RWPE2 (cell line): ENCODE data around the gene SOST.

ENCODE experiments used
- ATAC-seq: fragments of 200-7000 bp; cut with Tn5 transposase; 3 replicates; pipeline ENCODE4 v1.9.1; 2021; ENCODE audit warnings: low read depth
- DNase-seq: peaks from one replicate; pipeline ENCODE4 v3.0.0-alpha.2; 2020; ENCODE audit warnings: low spot score
- H3K27ac ChIP-seq: fragments of 450-650 bp; 2 replicates; pipeline ENCODE4 v1.5.1; 2017; ENCODE audit warnings: mild to moderate bottlenecking; ENCODE audit not compliant: poor library complexity, severe bottlenecking
- H3K27me3 ChIP-seq: fragments of 250-450 bp; sonication (Bioruptor Pico); 2 replicates; pipeline ENCODE4 v1.5.1; 2021; ENCODE audit warnings: mild to moderate bottlenecking, moderate library complexity; ENCODE audit not compliant: insufficient read depth, poor library complexity, severe bottlenecking
- H3K36me3 ChIP-seq: fragments of 250-450 bp; sonication (Bioruptor Pico); 2 replicates; pipeline ENCODE4 v1.5.1; 2020; ENCODE audit warnings: low read depth, mild to moderate bottlenecking, moderate library complexity
- H3K4me1 ChIP-seq: fragments of 250-450 bp; sonication (Bioruptor Pico); 2 replicates; pipeline ENCODE4 v1.5.1; 2021; ENCODE audit warnings: mild to moderate bottlenecking, moderate library complexity; ENCODE audit not compliant: insufficient read depth, poor library complexity, severe bottlenecking
- H3K4me3 ChIP-seq: fragments of 250-450 bp; sonication (Bioruptor Pico); 2 replicates; pipeline ENCODE4 v1.5.1; 2021; ENCODE audit warnings: mild to moderate bottlenecking, moderate library complexity; ENCODE audit not compliant: severe bottlenecking
- H3K9me3 ChIP-seq: fragments of 250-450 bp; sonication (Bioruptor Pico); 2 replicates; pipeline ENCODE4 v1.5.1; 2021; ENCODE audit warnings: mild to moderate bottlenecking, moderate library complexity; ENCODE audit not compliant: severe bottlenecking
- TF ChIP-seq, protein P1 (sequence below): fragments of 450-650 bp; IDR thresholded peaks from one replicate; pipeline ENCODE4 v1.5.1; 2017; ENCODE audit warnings: mild to moderate bottlenecking, moderate library complexity; ENCODE audit not compliant: poor library complexity, severe bottlenecking

SOST gene

GRCh38 chr17:43782913-43783680, 24.5 kb upstream of the SOST start:
- H3K27me3 ChIP-seq: no peaks in the 10 kb centered on the region
- no peak overlapping the region for H3K4me3 ChIP-seq
- DNase-seq (no peak), ATAC-seq (no peak)
- no peak overlapping the region for H3K27ac ChIP-seq
- TF ChIP-seq, protein P1, sequence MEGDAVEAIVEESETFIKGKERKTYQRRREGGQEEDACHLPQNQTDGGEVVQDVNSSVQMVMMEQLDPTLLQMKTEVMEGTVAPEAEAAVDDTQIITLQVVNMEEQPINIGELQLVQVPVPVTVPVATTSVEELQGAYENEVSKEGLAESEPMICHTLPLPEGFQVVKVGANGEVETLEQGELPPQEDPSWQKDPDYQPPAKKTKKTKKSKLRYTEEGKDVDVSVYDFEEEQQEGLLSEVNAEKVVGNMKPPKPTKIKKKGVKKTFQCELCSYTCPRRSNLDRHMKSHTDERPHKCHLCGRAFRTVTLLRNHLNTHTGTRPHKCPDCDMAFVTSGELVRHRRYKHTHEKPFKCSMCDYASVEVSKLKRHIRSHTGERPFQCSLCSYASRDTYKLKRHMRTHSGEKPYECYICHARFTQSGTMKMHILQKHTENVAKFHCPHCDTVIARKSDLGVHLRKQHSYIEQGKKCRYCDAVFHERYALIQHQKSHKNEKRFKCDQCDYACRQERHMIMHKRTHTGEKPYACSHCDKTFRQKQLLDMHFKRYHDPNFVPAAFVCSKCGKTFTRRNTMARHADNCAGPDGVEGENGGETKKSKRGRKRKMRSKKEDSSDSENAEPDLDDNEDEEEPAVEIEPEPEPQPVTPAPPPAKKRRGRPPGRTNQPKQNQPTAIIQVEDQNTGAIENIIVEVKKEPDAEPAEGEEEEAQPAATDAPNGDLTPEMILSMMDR: no peak
- H3K9me3 ChIP-seq: no peaks in the 10 kb centered on the region
- H3K36me3 ChIP-seq: no peaks in the 10 kb centered on the region
- H3K4me1 ChIP-seq: peaks cover 10% of the 10 kb centered on the region

- DNase-seq (no peak), ATAC-seq (no peak)
- no peak within 1 kb of the TSS for H3K27ac ChIP-seq
- peaks cover 14% of the 10 kb centered on the region for H3K4me1 ChIP-seq
- TF ChIP-seq, protein P1: no peak
- H3K9me3 ChIP-seq: no peaks in the 10 kb centered on the region
- no peaks in the 10 kb centered on the region for H3K27me3 ChIP-seq
- H3K36me3 ChIP-seq: peaks cover 27% of the 10 kb centered on the region
- H3K4me3 ChIP-seq: peak within 1 kb of the TSS; percentile 94
Observed at GRCh38 chr17:43780135-43780534, 21.5 kb upstream of the SOST start, which contains the start of gene CFAP97D1. CFAP97D1 (plus strand) TSS chr17:43780435; CDS start chr17:43780463, 28 bp downstream.

DNA sequence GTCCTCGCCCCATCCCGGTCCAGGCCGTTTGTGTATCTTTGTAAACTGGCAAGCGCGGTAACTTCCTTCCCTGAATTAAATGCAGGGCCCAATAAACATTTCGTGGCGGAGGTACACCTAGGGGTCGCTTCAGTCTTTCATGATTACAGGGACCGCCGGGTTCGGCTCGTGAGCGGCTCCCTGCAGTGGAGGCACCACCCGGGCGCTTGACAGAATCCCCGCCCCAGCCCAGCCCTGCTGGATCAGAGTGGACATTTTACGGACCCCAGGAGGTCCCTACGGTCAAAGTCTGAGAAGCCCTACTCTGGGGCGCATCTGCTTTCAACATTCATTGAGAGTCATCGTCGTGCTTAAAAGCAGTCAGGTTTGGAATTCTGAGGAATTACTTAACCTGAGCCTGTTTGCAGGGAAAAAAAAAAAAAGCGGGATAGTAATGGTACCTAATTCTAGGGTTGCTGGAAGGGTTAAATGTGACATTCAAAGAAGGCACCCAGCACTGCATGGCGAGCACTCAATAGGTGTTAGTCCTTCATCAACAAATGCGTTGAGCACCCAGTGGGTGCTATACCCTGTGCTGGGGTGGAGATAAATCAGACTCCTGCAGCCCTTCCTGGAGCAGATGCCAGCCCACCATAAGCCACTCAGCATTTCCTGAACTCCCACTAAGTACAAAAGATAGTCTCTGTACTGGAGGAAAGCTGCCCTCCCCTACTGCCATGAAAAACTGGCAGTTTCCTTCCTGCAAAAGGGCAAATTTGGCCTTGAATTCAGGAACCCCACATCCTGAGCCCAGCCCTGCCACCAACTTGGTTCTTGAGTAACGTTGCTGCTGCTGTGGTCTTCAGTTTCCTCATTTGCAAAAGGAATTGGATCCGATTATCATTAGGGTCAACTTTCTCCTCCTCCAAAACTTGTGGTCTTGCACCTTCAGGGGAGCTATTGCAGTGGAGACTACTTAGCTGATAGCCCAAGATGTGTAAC, 20.8 kb upstream of the SOST start:
- H3K27ac ChIP-seq: peak overlapping the region; percentile 66
- H3K4me1 ChIP-seq: peaks cover 13% of the 10 kb centered on the region
- H3K36me3 ChIP-seq: peaks cover 34% of the 10 kb centered on the region
- ATAC-seq (peak; percentile 39), DNase-seq (no peak)
- no peaks in the 10 kb centered on the region for H3K27me3 ChIP-seq
- TF ChIP-seq, protein P1: peak; percentile 31
- no peaks in the 10 kb centered on the region for H3K9me3 ChIP-seq
- peak overlapping the region; percentile 94 for H3K4me3 ChIP-seq

DNA sequence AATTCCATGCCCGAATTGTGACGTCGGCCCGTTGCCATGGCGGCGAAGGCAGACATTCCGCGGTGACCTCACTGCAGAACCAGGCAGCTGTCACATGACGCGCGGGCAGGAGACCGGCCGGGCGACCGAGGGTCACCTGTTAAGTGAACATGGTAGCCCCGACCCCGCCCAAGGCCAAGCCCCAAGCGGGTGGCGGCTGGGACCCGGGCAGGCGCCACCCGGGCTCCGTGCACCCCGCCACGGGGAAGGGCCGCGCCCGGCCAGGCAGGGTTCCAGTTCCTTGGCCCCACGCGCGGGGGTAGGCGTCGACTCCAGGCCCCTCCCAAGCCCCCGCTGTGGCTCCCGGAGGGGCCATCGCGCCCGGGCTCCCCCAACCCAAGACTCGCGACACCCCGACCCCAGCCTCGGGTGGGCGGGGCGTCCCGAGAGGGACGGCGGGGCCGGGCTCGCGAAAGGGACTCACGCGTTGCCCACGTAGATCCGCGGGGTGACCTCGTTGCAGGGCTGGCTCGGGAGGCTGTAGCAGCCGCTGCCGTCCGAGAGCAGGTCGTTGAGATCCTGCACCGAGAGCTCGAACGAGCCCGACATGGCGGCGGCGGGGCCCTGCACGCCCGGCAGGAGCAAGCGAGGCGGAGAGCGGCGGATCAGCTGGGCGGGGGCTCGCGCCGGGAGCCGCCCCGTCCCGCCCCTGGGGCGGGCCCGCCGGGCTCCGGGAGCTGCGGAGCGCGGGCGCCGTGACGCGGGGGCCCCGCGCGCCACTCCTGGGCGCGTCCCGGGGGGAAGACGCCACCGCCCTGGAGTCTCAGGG, 19.9 kb upstream of the SOST start, which contains the start of gene DUSP3:
Gene DUSP3 (minus strand): TSS at position 641 of the 808 bp plus-strand sequence. CDS start 53 bp downstream, at position 588.
- H3K4me3 ChIP-seq: peak within 1 kb of the TSS; percentile 94
- ATAC-seq (peak; percentile 92), DNase-seq (peak; percentile 94)
- H3K27me3 ChIP-seq: no peaks in the 10 kb centered on the region
- H3K9me3 ChIP-seq: no peaks in the 10 kb centered on the region
- TF ChIP-seq, protein P1: no peak
- peaks cover 39% of the 10 kb centered on the region for H3K36me3 ChIP-seq
- H3K27ac ChIP-seq: peak within 1 kb of the TSS; percentile 66
- H3K4me1 ChIP-seq: peaks cover 4% of the 10 kb centered on the region
